ENCODE measurements around the gene MCHR1. TPM values are rescaled to one million over a fixed set of nuclear protein-coding genes. Genes with fewer than 3 reads are reported as not detected.

MCHR1 gene
- total RNA-seq, 1 donor from 2014 or later: not detected

GRCh38 chr22:40680819-40681183 lies 1.5 kb downstream of the MCHR1 start:
- TF ChIP-seq CTCF (IDR thresholded peaks at IDR 0.05): no peak
- TF ChIP-seq POLR2AphosphoS5 (IDR thresholded peaks at IDR 0.05; ENCODE audit: insufficient read depth in 1 of 2, low read depth in 1 of 2): no peak
- no peak for TF ChIP-seq POLR2A (IDR thresholded peaks at IDR 0.05)
- peaks cover 27% of the 10 kb centered on the region for H3K4me1 ChIP-seq
- intact Hi-C loops (cut with DNase I): loop anchor here (5.0 kb wide), 1 partner anchor 82 kb away; no protein-coding TSS in a partner anchor

DNA sequence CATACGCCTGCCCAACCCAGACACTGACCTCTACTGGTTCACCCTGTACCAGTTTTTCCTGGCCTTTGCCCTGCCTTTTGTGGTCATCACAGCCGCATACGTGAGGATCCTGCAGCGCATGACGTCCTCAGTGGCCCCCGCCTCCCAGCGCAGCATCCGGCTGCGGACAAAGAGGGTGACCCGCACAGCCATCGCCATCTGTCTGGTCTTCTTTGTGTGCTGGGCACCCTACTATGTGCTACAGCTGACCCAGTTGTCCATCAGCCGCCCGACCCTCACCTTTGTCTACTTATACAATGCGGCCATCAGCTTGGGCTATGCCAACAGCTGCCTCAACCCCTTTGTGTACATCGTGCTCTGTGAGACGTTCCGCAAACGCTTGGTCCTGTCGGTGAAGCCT lies 2.2 kb downstream of the MCHR1 start:
- no peak for DNase-seq (ENCODE audit: extremely low spot score in 2 of 2)
- TF ChIP-seq POLR2A (IDR thresholded peaks at IDR 0.05) (no peak), CTCF (IDR thresholded peaks at IDR 0.05) (no peak), POLR2AphosphoS5 (IDR thresholded peaks at IDR 0.05; ENCODE audit: insufficient read depth in 1 of 2, low read depth in 1 of 2) (no peak)
- no peaks in the 10 kb centered on the region for H3K27me3 ChIP-seq
- intact Hi-C loops (cut with DNase I): loop anchor here (5.0 kb wide), 1 partner anchor 81 kb away; no protein-coding TSS in a partner anchor
- H3K4me3 ChIP-seq: no peak overlapping the region
- H3K36me3 ChIP-seq: no peaks in the 10 kb centered on the region
- H3K9me3 ChIP-seq: no peaks in the 10 kb centered on the region
- H3K27ac ChIP-seq: no peak overlapping the region
- peaks cover 27% of the 10 kb centered on the region for H3K4me1 ChIP-seq

More at GRCh38 chr22:40680819-40681183, 1.5 kb downstream of the MCHR1 start:
- Histone ChIP-seq H3K27me3 (no peaks in the 10 kb centered on the region), H3K9me3 (no peaks in the 10 kb centered on the region), H3K36me3 (no peaks in the 10 kb centered on the region), H3K27ac (no peak overlapping the region), H3K4me3 (no peak overlapping the region)
- no peak for DNase-seq (ENCODE audit: extremely low spot score in 2 of 2)

GRCh38 chr22:40684728-40685127 lies 5.4 kb downstream of the MCHR1 start:
- intact Hi-C loops (cut with DNase I): loop anchor here (5.0 kb wide), 1 partner anchor 78 kb away; no protein-coding TSS in a partner anchor
- H3K27ac ChIP-seq: no peak overlapping the region
- TF ChIP-seq CTCF (IDR thresholded peaks at IDR 0.05) (no peak), POLR2AphosphoS5 (IDR thresholded peaks at IDR 0.05; ENCODE audit: insufficient read depth in 1 of 2, low read depth in 1 of 2) (no peak), POLR2A (IDR thresholded peaks at IDR 0.05) (no peak)

GRCh38 chr22:40685406-40685805 lies 6.1 kb downstream of the MCHR1 start:
- TF ChIP-seq CTCF (IDR thresholded peaks at IDR 0.05) (no peak), POLR2AphosphoS5 (IDR thresholded peaks at IDR 0.05; ENCODE audit: insufficient read depth in 1 of 2, low read depth in 1 of 2) (no peak), POLR2A (IDR thresholded peaks at IDR 0.05) (no peak)
- no peak overlapping the region for H3K4me3 ChIP-seq

More at GRCh38 chr22:40684728-40685127, 5.4 kb downstream of the MCHR1 start:
- Histone ChIP-seq H3K9me3 (no peaks in the 10 kb centered on the region), H3K36me3 (no peaks in the 10 kb centered on the region), H3K27me3 (no peaks in the 10 kb centered on the region), H3K4me3 (no peak overlapping the region), H3K4me1 (peaks cover 15% of the 10 kb centered on the region)
- no peak for DNase-seq (ENCODE audit: extremely low spot score in 2 of 2)

DNA sequence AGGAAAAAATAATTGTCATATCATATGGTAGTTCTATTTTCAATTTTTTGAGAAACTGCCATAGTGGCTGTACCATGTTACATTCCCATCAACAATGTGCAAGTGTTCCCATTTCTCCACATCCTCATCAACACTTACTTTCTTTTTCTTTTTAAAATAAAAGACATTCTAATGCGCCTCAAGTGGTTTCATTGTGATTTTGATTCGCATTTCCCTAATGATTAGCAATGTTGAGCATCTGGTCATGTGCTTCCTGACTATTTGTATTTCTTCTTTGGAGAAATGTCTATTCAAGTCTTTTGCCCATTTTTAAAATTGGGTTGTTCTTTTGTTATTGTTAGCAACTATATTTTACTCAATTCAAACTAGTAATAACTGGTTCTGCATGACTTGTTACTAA lies 8.4 kb downstream of the MCHR1 start:
- Histone ChIP-seq H3K27ac (no peak overlapping the region), H3K4me3 (no peak overlapping the region), H3K4me1 (peaks cover 7% of the 10 kb centered on the region), H3K27me3 (no peaks in the 10 kb centered on the region), H3K36me3 (no peaks in the 10 kb centered on the region), H3K9me3 (no peaks in the 10 kb centered on the region)
- DNase-seq (ENCODE audit: extremely low spot score in 2 of 2): no peak
- intact Hi-C loops (cut with DNase I): no loop called here
- TF ChIP-seq POLR2A (IDR thresholded peaks at IDR 0.05): no peak
- no peak for TF ChIP-seq POLR2AphosphoS5 (IDR thresholded peaks at IDR 0.05; ENCODE audit: insufficient read depth in 1 of 2, low read depth in 1 of 2)
- TF ChIP-seq CTCF (IDR thresholded peaks at IDR 0.05): no peak

More at GRCh38 chr22:40685406-40685805, 6.1 kb downstream of the MCHR1 start:
- DNase-seq (ENCODE audit: extremely low spot score in 2 of 2): no peak
- intact Hi-C loops (cut with DNase I): no loop called here
- Histone ChIP-seq H3K27ac (no peak overlapping the region), H3K27me3 (no peaks in the 10 kb centered on the region), H3K36me3 (no peaks in the 10 kb centered on the region), H3K9me3 (no peaks in the 10 kb centered on the region), H3K4me1 (peaks cover 9% of the 10 kb centered on the region)
